Lower leg skin (tissue), 4 donors: ENCODE results near the gene CUL4A. TPM values are rescaled to one million over a fixed set of nuclear protein-coding genes. Genes with fewer than 3 reads are reported as not detected.
"Not testable (repeated sequence)": the region's sequence is repeated elsewhere in the genome, so short reads cannot be mapped to it uniquely, and the experiment has no call there.

ENCODE experiments used
- DNase-seq, 2 donors: peaks; one replicate each; pipeline ENCODE4 v3.0.0-alpha.2; 2019; ENCODE audit warnings: low spot score in 2 of 2
- H3K4me3 ChIP-seq: fragments of 200-600 bp; sonication (generic); 2 replicates; pipeline ENCODE4 v1.5.1; 2017; ENCODE audit warnings: mild to moderate bottlenecking, low read depth; ENCODE audit not compliant: poor library complexity, severe bottlenecking
- POLR2A ChIP-seq, 2 donors: fragments of 450-650 bp; IDR thresholded peaks; one replicate each; pipeline ENCODE4 v1.6.1; 2016 to 2017; ENCODE audit warnings: antibody characterized with exemption in 2 of 2, mild to moderate bottlenecking in 1 of 2, moderate library complexity in 1 of 2
- WGBS, 2 donors: methylation state at CpG; one replicate each; pipeline ENCODE4 v1.1.5; 2018; 5-methylcytosine and 5-hydroxymethylcytosine counted together
- intact Hi-C: fragments of 100-400 bp; cut with DNase I; formaldehyde crosslinking; loops from one replicate; pipeline ENCODE4 v1.15.0; 2023; ENCODE audit warnings: low total_unique reads
- total RNA-seq, 4 donors: library from RNA; depleted of rRNA; stranded (reverse); fragments of >200 nt; gene quantifications; one replicate each; pipeline ENCODE4 v1.1.0, GENCODE V29; 2016
- TF ChIP-seq, protein P1 (sequence below), 3 donors: fragments of 450-650 bp; IDR thresholded peaks; one replicate each; pipeline ENCODE4 v1.5.1; 2016; ENCODE audit warnings: antibody characterized with exemption in 3 of 3, mild to moderate bottlenecking in 3 of 3, moderate library complexity in 2 of 3

CUL4A gene
- total RNA-seq, 4 donors from 2014 or later = 80.7 to 146 (median 105) TPM

GRCh38 chr13:113239986-113240385 is 30.6 kb downstream of the CUL4A start:
- no peak for TF ChIP-seq POLR2A (IDR thresholded peaks at IDR 0.05)
- TF ChIP-seq, protein P1, sequence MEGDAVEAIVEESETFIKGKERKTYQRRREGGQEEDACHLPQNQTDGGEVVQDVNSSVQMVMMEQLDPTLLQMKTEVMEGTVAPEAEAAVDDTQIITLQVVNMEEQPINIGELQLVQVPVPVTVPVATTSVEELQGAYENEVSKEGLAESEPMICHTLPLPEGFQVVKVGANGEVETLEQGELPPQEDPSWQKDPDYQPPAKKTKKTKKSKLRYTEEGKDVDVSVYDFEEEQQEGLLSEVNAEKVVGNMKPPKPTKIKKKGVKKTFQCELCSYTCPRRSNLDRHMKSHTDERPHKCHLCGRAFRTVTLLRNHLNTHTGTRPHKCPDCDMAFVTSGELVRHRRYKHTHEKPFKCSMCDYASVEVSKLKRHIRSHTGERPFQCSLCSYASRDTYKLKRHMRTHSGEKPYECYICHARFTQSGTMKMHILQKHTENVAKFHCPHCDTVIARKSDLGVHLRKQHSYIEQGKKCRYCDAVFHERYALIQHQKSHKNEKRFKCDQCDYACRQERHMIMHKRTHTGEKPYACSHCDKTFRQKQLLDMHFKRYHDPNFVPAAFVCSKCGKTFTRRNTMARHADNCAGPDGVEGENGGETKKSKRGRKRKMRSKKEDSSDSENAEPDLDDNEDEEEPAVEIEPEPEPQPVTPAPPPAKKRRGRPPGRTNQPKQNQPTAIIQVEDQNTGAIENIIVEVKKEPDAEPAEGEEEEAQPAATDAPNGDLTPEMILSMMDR (IDR thresholded peaks at IDR 0.05) = no peak
- WGBS, 2 donors = 95 to 97% methylated on average over 6 of the region's 6 CpGs
- no peak overlapping the region for H3K4me3 ChIP-seq
- intact Hi-C loops = no loop called here
- no peak for DNase-seq

- H3K4me3 ChIP-seq, intact Hi-C loops, DNase-seq: not testable (repeated sequence)
- WGBS, 2 donors = 88 to 93% methylated on average over 8 of the region's 8 CpGs
Measured at GRCh38 chr13:113241623-113242022, 32.2 kb downstream of the CUL4A start.

- WGBS, 2 donors = 83 to 91% methylated on average over 6 of the region's 6 CpGs
- no peak overlapping the region for H3K4me3 ChIP-seq
- DNase-seq = no peak
- TF ChIP-seq, protein P1 (IDR thresholded peaks at IDR 0.05) = no peak
- no peak for TF ChIP-seq POLR2A (IDR thresholded peaks at IDR 0.05)
- intact Hi-C loops = no loop called here
Measured at GRCh38 chr13:113243847-113244246, 34.4 kb downstream of the CUL4A start.

GRCh38 chr13:113245849-113246796 is 36.7 kb downstream of the CUL4A start:
- 70 to 73% methylated on average over 10 of the region's 10 CpGs for WGBS, 2 donors
- TF ChIP-seq POLR2A (IDR thresholded peaks at IDR 0.05) = no peak
- TF ChIP-seq, protein P1 (IDR thresholded peaks at IDR 0.05) = no peak
- intact Hi-C loops = no loop called here
- no peak for DNase-seq
- H3K4me3 ChIP-seq = no peak overlapping the region

- TF ChIP-seq POLR2A (IDR thresholded peaks at IDR 0.05) = no peak
- TF ChIP-seq, protein P1 (IDR thresholded peaks at IDR 0.05) = no peak
- intact Hi-C loops = loop anchor here (1.0 kb wide), 1 partner anchor 21 kb away; no protein-coding TSS in a partner anchor
- WGBS, 2 donors = 86% methylated on average over 11 of the region's 11 CpGs
- DNase-seq = no peak
- H3K4me3 ChIP-seq = no peak overlapping the region
Measured at GRCh38 chr13:113252516-113253095, 43.2 kb downstream of the CUL4A start.

DNA sequence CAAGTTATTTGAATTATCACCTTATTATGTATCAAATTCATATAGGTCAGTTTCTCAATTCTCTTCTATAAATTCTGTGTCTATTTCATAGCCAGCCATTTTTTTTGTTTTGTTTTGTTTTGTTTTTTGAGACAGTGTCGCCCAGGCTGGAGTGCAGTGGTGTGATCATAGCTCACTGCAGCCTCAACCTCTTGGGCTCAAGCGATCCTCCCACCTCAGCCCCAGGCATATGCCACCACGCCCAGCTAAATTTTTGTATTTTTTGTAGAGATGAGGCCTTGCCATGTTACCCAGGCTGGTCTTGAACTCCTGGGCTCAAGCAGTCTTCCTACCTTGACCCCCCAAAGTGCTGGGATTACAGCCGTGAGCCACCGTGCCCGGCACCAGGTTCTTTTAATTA is 48.5 kb downstream of the CUL4A start:
- intact Hi-C loops, H3K4me3 ChIP-seq, DNase-seq: not testable (repeated sequence)
- 95 to 99% methylated on average over 6 of the region's 6 CpGs for WGBS, 2 donors
